OCI-LY3 (cell line): ENCODE data around the gene CES4A.

Experiments
- H2AFZ ChIP-seq: fragments of 200-600, 300-600 bp; shearing (Covaris generic); 2 replicates; pipeline ENCODE4 v1.6.0; 2014; ENCODE audit warnings: antibody characterized with exemption, low read depth, low read length
- H3K27ac ChIP-seq: fragments of 200-600, 300-600 bp; sonication (generic); 2 replicates; pipeline ENCODE4 v1.5.1; 2014; ENCODE audit warnings: mild to moderate bottlenecking, low read length, moderate library complexity, mixed read lengths
- H3K27me3 ChIP-seq: fragments of 200-600, 300-600 bp; sonication (generic); 2 replicates; pipeline ENCODE4 v1.6.1; 2014; ENCODE audit warnings: low read depth, low read length, mixed read lengths
- H3K36me3 ChIP-seq: fragments of 200-600, 300-600 bp; sonication (generic); replicated peaks from 2 replicates; pipeline ENCODE3; 2014; ENCODE audit warnings: low read depth, low read length, mixed read lengths
- H3K4me1 ChIP-seq: fragments of 300-600, 200-600 bp; sonication (generic); 2 replicates; pipeline ENCODE4 v1.6.1; 2014; ENCODE audit warnings: low read length, mixed read lengths
- H3K4me2 ChIP-seq: fragments of 200-600, 300-600 bp; sonication (generic); 2 replicates; pipeline ENCODE4 v1.6.1; 2014; ENCODE audit warnings: low read length, mixed read lengths
- H3K4me3 ChIP-seq: fragments of 300-600, 200-600 bp; sonication (generic); 2 replicates; pipeline ENCODE4 v1.5.1; 2014; ENCODE audit warnings: antibody characterized with exemption, mild to moderate bottlenecking, low read length, moderate library complexity
- H3K79me2 ChIP-seq: fragments of 300-600, 200-600 bp; shearing (Covaris generic); 2 replicates; pipeline ENCODE4 v1.6.1; 2014; ENCODE audit warnings: mild to moderate bottlenecking, low read length, mixed read lengths
- H3K9ac ChIP-seq: fragments of 300-600, 200-600 bp; shearing (Covaris generic); 2 replicates; pipeline ENCODE4 v1.6.0; 2014; ENCODE audit warnings: mild to moderate bottlenecking, low read length, moderate library complexity
- H3K9me3 ChIP-seq: fragments of 200-600, 300-600 bp; shearing (Covaris generic); 2 replicates; pipeline ENCODE4 v1.6.1; 2014; ENCODE audit warnings: low read length, mixed read lengths; ENCODE audit not compliant: insufficient read depth
- H4K20me1 ChIP-seq: fragments of 200-600, 300-600 bp; sonication (generic); 2 replicates; pipeline ENCODE4 v1.6.1; 2016; ENCODE audit warnings: low read length, mixed read lengths; ENCODE audit not compliant: insufficient read depth
- CTCF ChIP-seq: fragments of 200-600, 300-600 bp; sonication (generic); IDR thresholded peaks from 2 replicates; pipeline ENCODE4 v1.5.1; 2014; ENCODE audit warnings: antibody characterized with exemption, low read length, low read depth
- EZH2phosphoT487 ChIP-seq: fragments of 200-600 bp; shearing (Covaris generic); IDR thresholded peaks from 2 replicates; pipeline ENCODE4 v1.6.1; 2018; ENCODE audit warnings: antibody characterized with exemption, mixed run types, low read depth

The CES4A gene

GRCh38 chr16:67006930-67007658 is 18.7 kb downstream of the CES4A start:
- H3K4me2 ChIP-seq, result no peak overlapping the region
- H3K27ac ChIP-seq, result no peak overlapping the region
- no peak for TF ChIP-seq CTCF
- no peak for TF ChIP-seq EZH2phosphoT487

GRCh38 chr16:67009158-67009557 is 20.8 kb downstream of the CES4A start:
- Histone ChIP-seq H4K20me1 (no peaks in the 10 kb centered on the region), H3K36me3 (no peaks in the 10 kb centered on the region), H3K4me3 (no peak overlapping the region), H3K4me2 (no peak overlapping the region), H3K27ac (no peak overlapping the region), H3K4me1 (peaks cover 7% of the 10 kb centered on the region), H3K79me2 (no peaks in the 10 kb centered on the region), H3K9me3 (no peaks in the 10 kb centered on the region), H3K9ac (no peak overlapping the region), H3K27me3 (0 out of 2 replicates have a peak, but pooled peaks cover 5% of the 10 kb centered on the region), H2AFZ (no peak overlapping the region)
- TF ChIP-seq EZH2phosphoT487 (no peak), CTCF (no peak)

More at GRCh38 chr16:67006930-67007658, 18.7 kb downstream of the CES4A start:
- Histone ChIP-seq H3K4me1 (no peaks in the 10 kb centered on the region), H3K27me3 (no peaks in the 10 kb centered on the region), H2AFZ (no peak overlapping the region), H3K9ac (no peak overlapping the region), H4K20me1 (no peaks in the 10 kb centered on the region), H3K4me3 (no peak overlapping the region), H3K79me2 (no peaks in the 10 kb centered on the region), H3K9me3 (no peaks in the 10 kb centered on the region), H3K36me3 (no peaks in the 10 kb centered on the region)

DNA sequence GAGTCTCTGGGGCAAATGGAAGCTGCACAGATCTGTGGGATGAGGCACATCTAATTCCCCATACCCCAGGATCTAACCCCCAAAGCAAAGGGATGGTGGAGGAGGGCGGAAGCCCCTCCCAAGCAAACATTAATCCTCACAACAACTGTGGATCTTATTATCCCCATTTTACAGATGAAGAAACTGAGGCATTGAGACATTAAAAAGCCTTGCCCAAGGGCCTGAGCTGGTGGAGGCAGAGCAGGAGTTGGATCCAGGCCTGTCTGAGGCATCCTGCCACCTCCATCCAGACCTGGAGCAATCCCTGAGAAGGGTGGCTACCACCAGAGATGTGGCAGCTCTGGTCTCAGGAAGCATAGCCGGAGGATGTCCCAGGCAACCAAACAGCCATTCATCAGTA is 22.9 kb downstream of the CES4A start:
- no peaks in the 10 kb centered on the region for H3K9me3 ChIP-seq
- no peak for TF ChIP-seq CTCF
- no peak for TF ChIP-seq EZH2phosphoT487
- H4K20me1 ChIP-seq, result no peaks in the 10 kb centered on the region
- no peak overlapping the region for H3K4me2 ChIP-seq
- no peaks in the 10 kb centered on the region for H3K36me3 ChIP-seq
- H3K9ac ChIP-seq, result no peak overlapping the region
- H3K27ac ChIP-seq, result no peak overlapping the region
- no peak overlapping the region for H2AFZ ChIP-seq
- no peaks in the 10 kb centered on the region for H3K79me2 ChIP-seq
- peaks cover 19% of the 10 kb centered on the region for H3K4me1 ChIP-seq
- no peak overlapping the region for H3K4me3 ChIP-seq
- 0 out of 2 replicates have a peak, but pooled peaks cover 5% of the 10 kb centered on the region for H3K27me3 ChIP-seq

DNA sequence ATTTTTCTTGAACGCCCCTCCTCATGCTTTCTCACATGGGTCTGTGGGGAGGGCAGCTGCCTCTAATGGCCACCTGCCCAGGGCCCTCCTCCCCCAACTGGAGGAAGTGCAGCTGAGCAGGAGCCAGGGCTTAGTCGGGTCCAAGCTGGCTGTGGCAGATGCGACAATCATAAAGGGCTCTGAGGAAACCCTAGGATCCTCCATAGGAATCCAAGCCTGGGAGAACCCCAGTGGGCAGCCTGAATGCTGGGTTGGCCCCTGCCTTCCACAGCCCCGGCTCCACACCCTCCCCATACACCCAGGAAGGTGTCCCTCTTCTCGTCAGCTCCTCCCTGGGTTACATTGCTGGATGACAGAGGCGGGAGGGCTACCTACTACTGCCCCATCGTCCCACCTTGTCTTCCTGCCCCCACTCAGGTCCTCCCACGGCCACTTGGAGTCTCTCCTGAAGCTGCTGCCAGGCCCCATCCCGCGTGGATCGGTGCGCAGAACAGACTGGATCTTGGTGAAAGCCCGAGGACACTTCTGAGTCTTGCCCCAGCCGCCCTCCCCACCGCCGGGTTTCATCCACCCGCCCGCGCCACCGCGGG is 24.9 kb downstream of the CES4A start:
- Histone ChIP-seq H3K79me2 (no peaks in the 10 kb centered on the region), H3K27ac (no peak overlapping the region), H3K4me3 (peak overlapping the region; percentile 80), H3K4me1 (peaks cover 26% of the 10 kb centered on the region), H3K9me3 (no peaks in the 10 kb centered on the region), H2AFZ (peak overlapping the region; percentile 78), H3K4me2 (peak overlapping the region; percentile 76), H3K9ac (peak overlapping the region; percentile 56), H3K36me3 (no peaks in the 10 kb centered on the region), H3K27me3 (0 out of 2 replicates have a peak, but pooled peaks cover 5% of the 10 kb centered on the region), H4K20me1 (no peaks in the 10 kb centered on the region)
- TF ChIP-seq CTCF (no peak), EZH2phosphoT487 (no peak)
